ENCODE data around the gene PGM2L1.

The PGM2L1 gene

GRCh38 chr11:74288161-74288560 is 110.1 kb downstream of the PGM2L1 start:
- DNase-seq: no peak

DNA sequence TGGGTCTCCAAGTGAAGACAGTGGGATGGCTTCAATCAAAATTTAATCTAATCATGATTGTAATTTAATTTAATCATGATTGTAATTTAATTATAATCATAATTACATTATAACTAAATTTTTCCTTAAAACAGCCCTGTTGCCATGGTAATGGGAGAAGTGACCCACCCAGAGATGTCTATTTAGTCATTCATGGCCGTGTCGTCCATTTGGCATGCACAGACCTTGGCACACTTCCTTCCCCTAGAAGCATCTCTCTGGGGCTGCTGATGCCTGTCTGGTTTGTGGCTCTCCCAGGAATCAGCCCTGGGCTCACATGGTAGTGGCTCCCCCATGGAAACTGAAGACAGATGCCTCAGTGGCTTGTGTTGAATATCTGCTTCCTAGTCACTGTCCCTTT is 113.8 kb downstream of the PGM2L1 start:
- DNase-seq: no peak

GRCh38 chr11:74283580-74284180 is 114.6 kb downstream of the PGM2L1 start:
- no peak for DNase-seq

GRCh38 chr11:74282914-74283371 is 115.3 kb downstream of the PGM2L1 start:
- DNase-seq: no peak

- DNase-seq: no peak
These were observed 115.8 kb downstream of the PGM2L1 start for GRCh38 chr11:74282421-74282820.

GRCh38 chr11:74280494-74280893 is 117.7 kb downstream of the PGM2L1 start:
- no peak for DNase-seq
